Astrocyte (in vitro differentiated cells and primary cell): ENCODE results near the gene JAZF1.

Experiments
- CTCF ChIP-seq: IDR thresholded peaks from 2 replicates; pipeline ENCODE4 v1.5.1; 2011; ENCODE audit warnings: low read depth, mild to moderate bottlenecking, inconsistent platforms, low read length, moderate library complexity; ENCODE audit not compliant: insufficient read depth
- EZH2 ChIP-seq: IDR thresholded peaks from 2 replicates; pipeline ENCODE4 v1.6.1; 2012; ENCODE audit warnings: mild to moderate bottlenecking, low read length, inconsistent platforms; ENCODE audit not compliant: insufficient read depth

DNA sequence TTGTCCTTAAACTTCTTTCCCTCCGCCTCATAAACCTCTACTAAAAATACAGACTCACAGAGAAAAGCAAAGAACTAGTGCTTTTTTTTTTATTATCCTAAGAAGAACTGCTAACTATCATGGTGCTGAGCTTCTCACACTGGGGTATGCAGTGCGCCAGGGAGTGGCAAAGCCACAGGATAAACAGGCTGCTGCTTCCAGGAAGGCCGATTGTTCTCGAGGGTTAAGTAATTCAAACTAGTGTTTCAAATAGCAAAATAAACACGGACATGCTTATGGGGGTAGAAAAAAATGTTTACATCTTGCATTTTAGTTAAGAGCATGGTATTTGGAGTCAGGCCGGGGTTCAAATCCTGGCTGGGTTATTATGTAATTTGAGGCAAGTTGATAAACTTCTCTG is 283.6 kb downstream of the JAZF1 start:
- no peak for TF ChIP-seq CTCF
- TF ChIP-seq EZH2: no peak
